K562 (cell line): ENCODE results near the gene PHLDB3. TPM values are rescaled to one million over a fixed set of nuclear protein-coding genes. Genes with fewer than 3 reads are reported as not detected.

Source experiments
- ELF4 ChIP-seq: fragments of 450-650 bp; formaldehyde crosslinking; IDR thresholded peaks from 2 replicates; pipeline ENCODE4 v1.4.0; 2022; ENCODE audit warnings: missing genetic modification characterization
- KLF13 ChIP-seq: fragments of 450-650 bp; IDR thresholded peaks from 2 replicates; pipeline ENCODE4 v1.6.1; 2016; ENCODE audit warnings: missing genetic modification characterization, low read depth, mild to moderate bottlenecking, missing compliant biosample characterization, moderate library complexity, borderline replicate concordance
- MAZ ChIP-seq, 2 experiments: fragments of 450-650 bp in 1 of 2; sonication (generic) in 1 of 2; formaldehyde crosslinking; IDR thresholded peaks in 1 of 2; conservative IDR thresholded peaks in 1 of 2; 2 replicates each; pipeline versions ENCODE4 v1.4.0 to v1.5.0; 2020; ENCODE audit warnings: mild to moderate bottlenecking in 1 of 2, missing genetic modification reagents in 1 of 2
- NCOA1 ChIP-seq: fragments of 450-650 bp; IDR thresholded peaks from 2 replicates; pipeline ENCODE4 v1.6.1; 2016; ENCODE audit warnings: low read depth
- OTX1 ChIP-seq: fragments of 450-650 bp; formaldehyde crosslinking; IDR thresholded peaks from 2 replicates; pipeline ENCODE4 v1.4.0; 2022; ENCODE audit warnings: mild to moderate bottlenecking
- PHB ChIP-seq: fragments of 250-450 bp; sonication (Bioruptor Pico); IDR thresholded peaks from 2 replicates; pipeline ENCODE4 v1.5.0; 2021
- POLR2H ChIP-seq: IDR thresholded peaks from 2 replicates; pipeline ENCODE4 v1.6.1; 2016; ENCODE audit warnings: missing genetic modification characterization, low read depth, mild to moderate bottlenecking, control low read depth, missing compliant biosample characterization, moderate library complexity
- SMARCE1 ChIP-seq: fragments of 450-650 bp; IDR thresholded peaks from 2 replicates; pipeline ENCODE4 v1.7.1; 2016; ENCODE audit warnings: mild to moderate bottlenecking
- TAL1 ChIP-seq: fragments of 450-650 bp; IDR thresholded peaks from 2 replicates; pipeline ENCODE4 v1.6.1; 2016; ENCODE audit warnings: mild to moderate bottlenecking
- TOE1 ChIP-seq, 2 experiments: fragments of 450-650 bp in 1 of 2; sonication (generic) in 1 of 2; formaldehyde crosslinking in 1 of 2; IDR thresholded peaks; 2 replicates each; pipeline versions ENCODE4 v1.7.1 to v1.8.0; 2016 to 2022; ENCODE audit warnings: borderline replicate concordance in 2 of 2, mild to moderate bottlenecking in 2 of 2, antibody characterized with exemption in 1 of 2, inconsistent platforms in 1 of 2, low read depth in 1 of 2, missing genetic modification reagents in 1 of 2, moderate library complexity in 1 of 2
- USF1 ChIP-seq: sonication (generic); formaldehyde crosslinking; IDR thresholded peaks from 2 replicates; pipeline ENCODE4 v1.9.0; 2022; ENCODE audit warnings: mild to moderate bottlenecking, missing genetic modification reagents
- ZBTB12 ChIP-seq: fragments of 250-450 bp; sonication (Bioruptor Pico); IDR thresholded peaks from 2 replicates; pipeline ENCODE4 v1.4.0; 2020
- ZBTB9 ChIP-seq: fragments of 450-650 bp; formaldehyde crosslinking; IDR thresholded peaks from 2 replicates; pipeline ENCODE4 v1.4.0; 2020; ENCODE audit warnings: mild to moderate bottlenecking, moderate library complexity
- ZFPM2 ChIP-seq: fragments of 250-450 bp; sonication (Bioruptor Pico); IDR thresholded peaks from 2 replicates; pipeline ENCODE4 v1.5.1; 2022; ENCODE audit warnings: mild to moderate bottlenecking
- ZNF134 ChIP-seq: fragments of 250-450 bp; sonication (Bioruptor Pico); conservative IDR thresholded peaks from 2 replicates; pipeline ENCODE4 v1.4.0; 2020
- ZNF41 ChIP-seq: fragments of 250-450 bp; sonication (Bioruptor Pico); conservative IDR thresholded peaks from 2 replicates; pipeline ENCODE4 v1.4.0; 2020; ENCODE audit warnings: mild to moderate bottlenecking
- polyA plus RNA-seq, 8 experiments: library from polyadenylated mRNA; depleted of rRNA in 4 of 8; stranded (reverse) in 5 of 8; unstranded in 3 of 8; fragments of >200 nt; fragmentation: Nextera tagmentation in 2 of 8; fragmentation: Illumina TruSeq in 1 of 8; extraction: Ambion mirVana in 2 of 8; extraction: Trizol in 1 of 8; gene quantifications; 2 replicates each; pipeline versions ENCODE4 v1.2.1 to v1.2.3, GENCODE V29; 2011 to 2014; ENCODE audit warnings: inconsistent platforms in 1 of 8, missing spikeins in 1 of 8
- total RNA-seq, 7 experiments: library from RNA; depleted of rRNA in 6 of 7; stranded (reverse); fragments of >200 nt in 6 of 7; fragmentation: Illumina TruSeq in 2 of 7; extraction: Trizol in 2 of 7; gene quantifications; 2 replicates each; pipeline versions ENCODE4 v1.2.1 to v1.2.3, GENCODE V29; 2011 to 2021; ENCODE audit warnings: low replicate concordance in 1 of 7

Gene PHLDB3
- total and polyA plus RNA-seq, 9 of the 15 experiments (the other 6 are each of a cell fraction or from before 2014, with no cell fraction given): 0.04 to 23.5 (median 3.9) TPM

- TF ChIP-seq ZBTB12: no peak
- no peak for TF ChIP-seq PHB (CRISPR knock-in tag)
- TF ChIP-seq ZNF134 (CRISPR knock-in tag): no peak
- TF ChIP-seq NCOA1: no peak
- no peak for TF ChIP-seq ELF4
- TF ChIP-seq TOE1 (IDR thresholded peaks at IDR 0.05; ENCODE audit: borderline replicate concordance): peak; percentile 85; the same call in 1 of the 2 replicates
- TF ChIP-seq TOE1 (CRISPR knock-in tag; IDR thresholded peaks at IDR 0.05; ENCODE audit: borderline replicate concordance, low read depth): no peak
- TF ChIP-seq USF1 (CRISPR knock-in tag): no peak
- TF ChIP-seq ZBTB9 (CRISPR knock-in tag): 0 out of 2 replicates have a peak, but pooled peaks have one; percentile 58
- 0 out of 2 replicates have a peak, but pooled peaks have one; percentile 12 for TF ChIP-seq POLR2H (tag)
- TF ChIP-seq MAZ (CRISPR knock-in tag; conservative IDR thresholded peaks at IDR 0.05 in 1 of 2, IDR thresholded peaks at IDR 0.05 in 1 of 2): peak; percentile 90 to 95
- TF ChIP-seq OTX1: no peak
- no peak for TF ChIP-seq ZFPM2 (CRISPR knock-in tag)
- no peak for TF ChIP-seq KLF13 (tag)
- TF ChIP-seq TAL1: no peak
- no peak for TF ChIP-seq ZNF41 (CRISPR knock-in tag)
- peak; percentile 23; the same call in 1 of the 2 replicates for TF ChIP-seq SMARCE1
Measured at GRCh38 chr19:43526884-43527859, 22.6 kb upstream of the PHLDB3 start, which contains the start of gene ETHE1 (continued).
